Loucy (cell line): ENCODE measurements around the gene LIMK2.
A peak's percentile ranks its signal among the peaks of the same experiment; 100 is the strongest.

Experiments
- H2AFZ ChIP-seq: fragments of 200-600 bp; sonication (generic); 2 replicates; pipeline ENCODE4 v1.6.0; 2016; ENCODE audit warnings: antibody characterized with exemption, mild to moderate bottlenecking, low read length, moderate library complexity
- H3F3A ChIP-seq: fragments of 200-600 bp; 2 replicates; pipeline ENCODE4 v1.6.0; 2016; ENCODE audit warnings: antibody characterized with exemption, low read depth, mild to moderate bottlenecking
- H3K27me3 ChIP-seq: fragments of 200-600 bp; sonication (generic); 2 replicates; pipeline ENCODE4 v1.6.1; 2014; ENCODE audit warnings: low read length, mild to moderate bottlenecking; ENCODE audit not compliant: insufficient read depth, poor library complexity, severe bottlenecking
- H3K36me3 ChIP-seq: fragments of 200-600 bp; sonication (generic); 2 replicates; pipeline ENCODE4 v1.6.1; 2016; ENCODE audit warnings: low read length; ENCODE audit not compliant: insufficient read depth
- H3K4me1 ChIP-seq: fragments of 200-600 bp; sonication (generic); 2 replicates; pipeline ENCODE4 v1.5.1; 2014; ENCODE audit warnings: low read length, mild to moderate bottlenecking; ENCODE audit not compliant: insufficient read depth, poor library complexity, severe bottlenecking
- H3K4me2 ChIP-seq: fragments of 200-600 bp; sonication (generic); 2 replicates; pipeline ENCODE4 v1.6.0; 2014; ENCODE audit warnings: antibody characterized with exemption, low read length, low read depth, mild to moderate bottlenecking; ENCODE audit not compliant: poor library complexity, severe bottlenecking
- H3K4me3 ChIP-seq: fragments of 200-600 bp; sonication (generic); 2 replicates; pipeline ENCODE4 v1.5.1; 2014; ENCODE audit warnings: low read length, mild to moderate bottlenecking, mixed read lengths; ENCODE audit not compliant: poor library complexity, severe bottlenecking
- H3K79me2 ChIP-seq: fragments of 200-600 bp; sonication (generic); 2 replicates; pipeline ENCODE4 v1.6.1; 2014; ENCODE audit warnings: low read length; ENCODE audit not compliant: insufficient read depth
- H3K9ac ChIP-seq: fragments of 200-600 bp; sonication (generic); 2 replicates; pipeline ENCODE4 v1.6.0; 2014; ENCODE audit warnings: mild to moderate bottlenecking, low read depth, low read length, moderate library complexity; ENCODE audit not compliant: poor library complexity, severe bottlenecking
- H3K9me2 ChIP-seq: fragments of 200-600 bp; sonication (generic); replicated peaks from 2 replicates; pipeline ENCODE4 v1.6.1; 2016; ENCODE audit warnings: low read depth, low read length, mixed read lengths
- H3K9me3 ChIP-seq: fragments of 200-600 bp; sonication (generic); 2 replicates; pipeline ENCODE4 v1.6.1; 2014; ENCODE audit warnings: mild to moderate bottlenecking, antibody characterized with exemption, low read length, low read depth; ENCODE audit not compliant: insufficient read depth
- H4K20me1 ChIP-seq: fragments of 200-600 bp; sonication (generic); 2 replicates; pipeline ENCODE4 v1.6.0; 2014; ENCODE audit warnings: antibody characterized with exemption, low read length, mild to moderate bottlenecking; ENCODE audit not compliant: insufficient read depth, poor library complexity, severe bottlenecking
- CTCF ChIP-seq: fragments of 200-600 bp; sonication (generic); conservative IDR thresholded peaks from 2 replicates; pipeline ENCODE4 v1.5.1; 2014; ENCODE audit warnings: mild to moderate bottlenecking, antibody characterized with exemption, low read length
- EZH2phosphoT487 ChIP-seq: fragments of 200-600 bp; IDR thresholded peaks from 2 replicates; pipeline ENCODE4 v1.6.1; 2018; ENCODE audit warnings: antibody characterized with exemption, mild to moderate bottlenecking, moderate library complexity, borderline replicate concordance

LIMK2 gene

GRCh38 chr22:31212783-31213629 is 908 bp downstream of the LIMK2 start:
- H3K4me1 ChIP-seq = peaks cover 45% of the 10 kb centered on the region
- peak overlapping the region; percentile 93 for H3K4me3 ChIP-seq
- no peaks in the 10 kb centered on the region for H3K9me2 ChIP-seq
- peak overlapping the region; percentile 97 for H2AFZ ChIP-seq
- no peaks in the 10 kb centered on the region for H3F3A ChIP-seq
- H3K36me3 ChIP-seq = no peaks in the 10 kb centered on the region
- no peaks in the 10 kb centered on the region for H3K27me3 ChIP-seq
- H4K20me1 ChIP-seq = peaks cover 9% of the 10 kb centered on the region
- peak overlapping the region; percentile 93 for H3K4me2 ChIP-seq
- H3K9me3 ChIP-seq = no peaks in the 10 kb centered on the region
- peaks cover 55% of the 10 kb centered on the region for H3K79me2 ChIP-seq
- TF ChIP-seq CTCF (no peak), EZH2phosphoT487 (no peak)
- peak overlapping the region; percentile 95 for H3K9ac ChIP-seq

DNA sequence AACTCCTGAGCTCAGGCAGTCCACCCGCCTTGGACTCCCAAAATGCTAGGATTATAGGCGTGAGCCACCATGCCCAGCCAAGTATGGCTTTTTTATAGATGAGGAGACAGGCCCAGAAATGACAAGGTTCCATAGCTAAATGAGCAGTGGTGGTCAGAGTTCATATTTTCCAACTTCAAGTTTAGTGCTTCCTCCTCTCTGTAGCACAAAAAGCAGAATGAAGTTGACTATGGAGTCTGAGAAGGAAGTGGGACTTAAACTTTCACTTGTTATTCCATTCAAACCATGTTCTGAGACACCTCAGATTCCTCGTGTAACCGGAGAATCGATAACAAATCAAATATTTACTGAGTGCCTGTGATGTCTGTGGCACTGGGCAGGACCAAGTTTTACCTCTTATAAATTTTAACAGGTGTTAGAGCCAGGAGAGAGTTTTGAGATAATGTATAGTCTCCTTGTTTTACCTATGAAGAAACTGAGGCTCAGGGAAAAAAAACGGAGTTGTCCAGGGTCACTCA is 3.0 kb downstream of the LIMK2 start:
- no peaks in the 10 kb centered on the region for H3K9me2 ChIP-seq
- peak overlapping the region; percentile 41 for H3K9ac ChIP-seq
- H3K4me3 ChIP-seq = no peak overlapping the region
- no peaks in the 10 kb centered on the region for H3K36me3 ChIP-seq
- H3F3A ChIP-seq = no peaks in the 10 kb centered on the region
- H3K9me3 ChIP-seq = no peaks in the 10 kb centered on the region
- H3K4me2 ChIP-seq = peak overlapping the region; percentile 93
- TF ChIP-seq EZH2phosphoT487 (no peak), CTCF (no peak)
- no peak overlapping the region for H2AFZ ChIP-seq
- H3K27me3 ChIP-seq = no peaks in the 10 kb centered on the region
- H3K4me1 ChIP-seq = peaks cover 58% of the 10 kb centered on the region
- H3K79me2 ChIP-seq = peaks cover 74% of the 10 kb centered on the region
- peaks cover 9% of the 10 kb centered on the region for H4K20me1 ChIP-seq

- H3F3A ChIP-seq = no peaks in the 10 kb centered on the region
- H3K4me2 ChIP-seq = peak overlapping the region; percentile 93
- H3K36me3 ChIP-seq = no peaks in the 10 kb centered on the region
- peak overlapping the region; percentile 55 for H3K9ac ChIP-seq
- TF ChIP-seq EZH2phosphoT487 = no peak
- TF ChIP-seq CTCF = no peak
- peaks cover 86% of the 10 kb centered on the region for H3K79me2 ChIP-seq
- no peak overlapping the region for H3K4me3 ChIP-seq
- no peaks in the 10 kb centered on the region for H3K9me3 ChIP-seq
- H3K4me1 ChIP-seq = peaks cover 48% of the 10 kb centered on the region
- no peak overlapping the region for H2AFZ ChIP-seq
- H3K9me2 ChIP-seq = no peaks in the 10 kb centered on the region
- peaks cover 9% of the 10 kb centered on the region for H4K20me1 ChIP-seq
- H3K27me3 ChIP-seq = no peaks in the 10 kb centered on the region
Observed at GRCh38 chr22:31218565-31219262, 6.6 kb downstream of the LIMK2 start.
